B cell (primary cell): ENCODE measurements around the gene ISL2. TPM values are rescaled to one million over a fixed set of nuclear protein-coding genes. Genes with fewer than 3 reads are reported as not detected.

Experiments used
- ATAC-seq: fragments of 200-7000 bp; cut with Tn5 transposase; one replicate; pipeline ENCODE4 v1.10.0; 2021; ENCODE audit warnings: low read depth, mild to moderate bottlenecking, moderate number of reproducible peaks, moderate library complexity
- CTCF ChIA-PET: fragments of 350-600 bp; sonication (Branson Sonifier 250); formaldehyde crosslinking; loops from one replicate; lab custom pipeline; 2021; ENCODE audit warnings: antibody characterized with exemption, inconsistent platforms; lab: Charles Lee
- POLR2A ChIA-PET: fragments of 350-600 bp; sonication (Branson Sonifier 250); formaldehyde crosslinking; loops from one replicate; lab custom pipeline; 2021; ENCODE audit warnings: antibody characterized with exemption; lab: Charles Lee
- DNase-seq: peaks from one replicate; pipeline ENCODE4 v3.0.0; 2013
- H2AFZ ChIP-seq: 2 replicates; pipeline ENCODE4 v1.6.1; 2012; ENCODE audit warnings: mild to moderate bottlenecking, low read depth, low read length; ENCODE audit not compliant: insufficient read depth, poor library complexity, severe bottlenecking
- H3K27ac ChIP-seq, 2 donors: 1 replicate in 1 of 2; 2 replicates in 1 of 2; pipeline ENCODE4 v1.5.1; 2012 to 2013; ENCODE audit warnings: low read length in 2 of 2, mild to moderate bottlenecking in 2 of 2, moderate library complexity in 1 of 2
- H3K27me3 ChIP-seq, 4 experiments: fragments of 200-600 bp in 1 of 4; sonication (generic) in 1 of 4; replicated peaks in 1 of 4; 1 replicate in 2 of 4; 2 replicates in 2 of 4; pipeline versions ENCODE4 v1.6.1 to v1.7.0; 2013 to 2016; ENCODE audit warnings: low read length in 3 of 4, mild to moderate bottlenecking in 2 of 4, mixed read lengths in 1 of 4, moderate library complexity in 1 of 4; ENCODE audit not compliant: insufficient read depth in 4 of 4, control insufficient read depth in 3 of 4; ENCODE audit errors: control extremely low read depth in 1 of 4
- H3K36me3 ChIP-seq, 2 experiments: replicated peaks in 1 of 2; 1 replicate in 1 of 2; 2 replicates in 1 of 2; pipeline versions ENCODE4 v1.6.1 to v1.7.1; 2013; ENCODE audit warnings: low read length in 1 of 2; ENCODE audit not compliant: insufficient read depth in 2 of 2, control insufficient read depth in 1 of 2; ENCODE audit errors: control extremely low read depth in 1 of 2, extremely low read depth in 1 of 2
- H3K4me1 ChIP-seq, 2 donors: fragments of 200-600 bp in 1 of 2; sonication (generic) in 1 of 2; 1 replicate in 1 of 2; 2 replicates in 1 of 2; pipeline versions ENCODE4 v1.5.1 to v1.6.1; 2013 to 2017; ENCODE audit warnings: low read length in 2 of 2; ENCODE audit not compliant: control insufficient read depth in 2 of 2, insufficient read depth in 2 of 2
- H3K4me2 ChIP-seq: replicated peaks from 2 replicates; pipeline ENCODE3; 2012; ENCODE audit warnings: mild to moderate bottlenecking, low read depth, low read length; ENCODE audit not compliant: poor library complexity, severe bottlenecking
- H3K4me3 ChIP-seq, 5 experiments: fragments of 200-600 bp in 1 of 5; sonication (generic) in 1 of 5; 1 replicate in 3 of 5; 2 replicates in 2 of 5; pipeline versions ENCODE4 v1.5.1 to v1.7.0; 2011 to 2016; ENCODE audit warnings: low read length in 4 of 5, mild to moderate bottlenecking in 4 of 5, low read depth in 2 of 5, control low read depth in 1 of 5, moderate library complexity in 1 of 5; ENCODE audit not compliant: insufficient read depth in 1 of 5; ENCODE audit errors: control extremely low read depth in 1 of 5, extremely low read depth in 1 of 5
- H3K79me2 ChIP-seq: fragments of 200-600 bp; sonication (generic); one replicate; pipeline ENCODE4 v1.6.0; 2016; ENCODE audit warnings: low read length; ENCODE audit not compliant: control insufficient read depth, insufficient read depth
- H3K9ac ChIP-seq: fragments of 200-600 bp; sonication (generic); 2 replicates; pipeline ENCODE4 v1.6.1; 2017; ENCODE audit warnings: mild to moderate bottlenecking, low read length, moderate library complexity
- H3K9me3 ChIP-seq, 3 donors: one replicate each; pipeline versions ENCODE4 v1.6.1 to v1.7.1; 2013; ENCODE audit warnings: low read length in 2 of 3; ENCODE audit not compliant: control insufficient read depth in 2 of 3, insufficient read depth in 1 of 3; ENCODE audit errors: control extremely low read depth in 1 of 3
- H4K20me1 ChIP-seq: 2 replicates; pipeline ENCODE4 v1.6.0; 2012; ENCODE audit warnings: mild to moderate bottlenecking, low read length; ENCODE audit not compliant: insufficient read depth, control insufficient read depth, poor library complexity, severe bottlenecking
- H3K27ac Mint-ChIP-seq: one replicate; pipeline ENCODE4 v1.8.0; 2021; ENCODE audit warnings: mixed read lengths
- H3K27me3 Mint-ChIP-seq: one replicate; pipeline ENCODE4 v1.8.0; 2021; ENCODE audit warnings: mixed read lengths
- H3K4me1 Mint-ChIP-seq: one replicate; pipeline ENCODE4 v1.8.0; 2021; ENCODE audit warnings: mixed read lengths
- H3K4me3 Mint-ChIP-seq: one replicate; pipeline ENCODE4 v1.8.0; 2021; ENCODE audit warnings: mixed read lengths
- H3K9me3 Mint-ChIP-seq: one replicate; pipeline ENCODE4 v1.8.0; 2022; ENCODE audit warnings: mixed read lengths; ENCODE audit not compliant: insufficient read depth
- CTCF ChIP-seq: fragments of 200-600 bp; IDR thresholded peaks from one replicate; pipeline ENCODE4 v1.8.0; 2022; ENCODE audit warnings: antibody characterized with exemption, mild to moderate bottlenecking
- EZH2 ChIP-seq: IDR thresholded peaks from 2 replicates; pipeline ENCODE4 v1.6.1; 2012; ENCODE audit warnings: borderline replicate concordance, low read depth, mild to moderate bottlenecking, moderate library complexity, low read length; ENCODE audit not compliant: insufficient read depth, poor library complexity, severe bottlenecking
- WGBS: methylation state at CpG from one replicate; pipeline ENCODE4 v1.1.5; 2013; ENCODE audit warnings: missing lambda C conversion rate; ENCODE audit not compliant: insufficient coverage; 5-methylcytosine and 5-hydroxymethylcytosine counted together
- intact Hi-C: fragments of 100-400 bp; cut with micrococcal nuclease; formaldehyde crosslinking; loops from one replicate; pipeline ENCODE4 v1.10.0; 2022
- polyA plus RNA-seq: library from polyadenylated mRNA; depleted of rRNA; stranded (reverse); fragments of >200 nt; gene quantifications from 2 replicates; pipeline ENCODE4 v1.2.3, GENCODE V29; 2012
- total RNA-seq, 2 donors: library from RNA; stranded (reverse); fragments of 120-200 nt in 1 of 2; gene quantifications; 1 replicate in 1 of 2; 2 replicates in 1 of 2; pipeline versions ENCODE4 v1.2.3 to v1.2.4, GENCODE V29; 2013 to 2022

Gene ISL2
- total and polyA plus RNA-seq, 2 donors (not counting 1 experiment from before 2014, with no cell fraction given): 0.59 to 1.8 TPM

- Histone ChIP-seq H3K36me3 (no peaks in the 10 kb centered on the region), H3K9ac (no peak overlapping the region), H3K27me3 (peaks cover 7 to 92% (median 73%) of the 10 kb centered on the region in 4 experiments), H3K4me1 (peaks cover 78 to 89% of the 10 kb centered on the region in 2 donors), H4K20me1 (peaks cover 41% of the 10 kb centered on the region), H3K4me3 (peak overlapping the region in 1 of 5 experiments; percentile 40), H3K79me2 (no peaks in the 10 kb centered on the region), H3K27ac (no peak overlapping the region), H2AFZ (peak overlapping the region; percentile 24), H3K4me2 (peak overlapping the region; percentile 96), H3K9me3 (peaks cover 3 to 64% (median 10%) of the 10 kb centered on the region in 3 donors)
- TF ChIP-seq CTCF: no peak
- peak; percentile 75 for TF ChIP-seq EZH2
- no peak overlapping the region for H3K27ac Mint-ChIP-seq
- DNase-seq (peak; percentile 58), ATAC-seq (no peak)
- peak overlapping the region; percentile 83 for H3K4me3 Mint-ChIP-seq
- ChIA-PET CTCF (no interaction called here), POLR2A (no interaction called here)
- WGBS: 10% methylated on average over 87 of the region's 87 CpGs
- intact Hi-C loops: no loop called here
- peaks cover 64% of the 10 kb centered on the region for H3K27me3 Mint-ChIP-seq
- H3K9me3 Mint-ChIP-seq: no peaks in the 10 kb centered on the region
- peaks cover 52% of the 10 kb centered on the region for H3K4me1 Mint-ChIP-seq
Observed at GRCh38 chr15:76342382-76343201, 6.0 kb downstream of the ISL2 start.
